ENCODE results near the gene VPS4B.

DNA sequence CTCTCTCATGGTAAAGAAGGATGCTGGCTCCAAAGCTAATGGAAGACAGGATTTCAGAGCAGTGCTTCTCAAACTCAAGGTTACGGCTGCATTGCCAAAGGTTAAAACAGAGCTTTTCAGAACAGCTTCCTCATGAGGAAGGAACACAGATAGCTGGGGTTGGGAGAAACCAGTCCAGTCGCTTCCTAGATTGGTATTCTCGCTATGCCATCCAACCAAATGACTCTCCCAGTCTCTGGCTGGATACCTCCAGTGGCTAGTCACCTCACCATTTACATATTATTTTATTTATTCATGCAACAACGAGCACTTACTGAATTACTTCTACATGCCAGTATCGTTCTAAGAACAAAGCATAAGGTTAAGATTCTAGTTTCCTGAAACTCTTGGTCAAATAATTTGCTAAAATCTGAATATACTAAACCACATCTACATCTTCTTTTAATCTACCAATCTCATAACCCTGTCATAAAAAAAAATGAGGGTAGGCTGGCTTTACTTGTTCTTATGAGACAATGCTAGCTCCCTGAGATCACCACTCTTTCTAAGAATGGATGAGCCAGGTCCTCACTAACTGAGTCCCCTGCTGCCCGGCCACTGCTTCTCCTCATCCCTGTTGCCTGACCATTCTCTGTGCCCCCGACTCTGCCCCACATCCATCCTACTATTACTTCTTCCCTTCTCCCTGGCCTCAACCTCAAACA is 75.6 kb downstream of the VPS4B start:
- no peak for TF ChIP-seq CTCF (IDR thresholded peaks at IDR 0.05; ENCODE audit: control extremely low read depth in 1 of 3, insufficient read depth in 1 of 3, low read depth in 1 of 3, low read length in 3 of 3)
- TF ChIP-seq RAD21 (IDR thresholded peaks at IDR 0.05 in 1 of 2, conservative IDR thresholded peaks at IDR 0.05 in 1 of 2; ENCODE audit: low read depth in 2 of 2, low read length in 2 of 2), result no peak

Data from H1 (cell line).